AG09319 (cell line): ENCODE data around the gene GJB1.

Experiments used
- DNase-seq: peaks from one replicate; pipeline ENCODE4 v3.0.0-alpha.2; 2010; ENCODE audit warnings: low read depth; ENCODE audit errors: extremely low read depth
- CTCF ChIP-seq: IDR thresholded peaks from 2 replicates; pipeline ENCODE4 v1.5.1; 2011; ENCODE audit warnings: low read depth, mild to moderate bottlenecking, inconsistent platforms, low read length, moderate library complexity

Gene GJB1

GRCh38 chrX:71245159-71245558 is 22.1 kb downstream of the GJB1 start:
- DNase-seq = no peak
- no peak for TF ChIP-seq CTCF

- no peak for DNase-seq
- TF ChIP-seq CTCF = no peak
These were observed 27.8 kb downstream of the GJB1 start for GRCh38 chrX:71250841-71251240.

GRCh38 chrX:71251466-71251973 is 28.5 kb downstream of the GJB1 start:
- no peak for TF ChIP-seq CTCF
- DNase-seq = no peak

- TF ChIP-seq CTCF = no peak
- no peak for DNase-seq
These were observed 29.2 kb downstream of the GJB1 start for GRCh38 chrX:71252221-71252620.

- TF ChIP-seq CTCF = peak; percentile 51
- DNase-seq = no peak
These were observed 30.4 kb downstream of the GJB1 start for GRCh38 chrX:71253253-71254091.

GRCh38 chrX:71254092-71254963 is 31.3 kb downstream of the GJB1 start, which contains the start of gene ZMYM3:
Gene ZMYM3 (minus strand): TSS chrX:71254140. CDS start chrX:71253255, 885 bp downstream.
- TF ChIP-seq CTCF = no peak
- peak; percentile 38 for DNase-seq

GRCh38 chrX:71256051-71256450 is 33.0 kb downstream of the GJB1 start:
- DNase-seq = no peak
- no peak for TF ChIP-seq CTCF
